ENCODE results near the gene ACSS2.

- TF ChIP-seq CTCF (IDR thresholded peaks at IDR 0.05; ENCODE audit: control extremely low read depth in 1 of 3, insufficient read depth in 1 of 3, low read depth in 1 of 3, low read length in 3 of 3) = no peak
- TF ChIP-seq TAF1 (IDR thresholded peaks at IDR 0.05; ENCODE audit: low read depth, low read length) = no peak
Measured at GRCh38 chr20:34967421-34967820, 91.0 kb downstream of the ACSS2 start.
